ENCODE data around the gene SLC23A1. TPM values are rescaled to one million over a fixed set of nuclear protein-coding genes. Genes with fewer than 3 reads are reported as not detected.
A peak's percentile ranks its signal among the peaks of the same experiment; 100 is the strongest.

Gene SLC23A1
- total and polyA plus RNA-seq, 2 of the 13 experiments (the other 11 are each of a cell fraction or from before 2014, with no cell fraction given): 6.0 to 6.6 TPM

GRCh38 chr5:139403787-139404483 is 20.8 kb upstream of the SLC23A1 start, which contains the start of gene SPATA24 (continued):
- no peak for TF ChIP-seq NFIC (IDR thresholded peaks at IDR 0.05; ENCODE audit: low read length)
- 0 out of 2 replicates have a peak, but pooled peaks have one; percentile 35 for TF ChIP-seq JUND (CRISPR knock-in tag; IDR thresholded peaks at IDR 0.05)
- 0 out of 2 replicates have a peak, but pooled peaks have one; percentile 64 for TF ChIP-seq ARNT2 (CRISPR knock-in tag; IDR thresholded peaks at IDR 0.05; ENCODE audit: low read depth)
- TF ChIP-seq RXRB (CRISPR knock-in tag; IDR thresholded peaks at IDR 0.05; ENCODE audit: borderline replicate concordance): no peak
- 0 out of 2 replicates have a peak, but pooled peaks have one; percentile 40 for TF ChIP-seq SRF (IDR thresholded peaks at IDR 0.05; ENCODE audit: low read depth, low read length)
- TF ChIP-seq KDM5A (IDR thresholded peaks at IDR 0.05; ENCODE audit: borderline replicate concordance, low read length): peak; percentile 52; the same call in 1 of the 2 replicates
- peak; percentile 72; the same call in 1 of the 2 replicates for TF ChIP-seq HOXA5 (CRISPR knock-in tag; IDR thresholded peaks at IDR 0.05)
- TF ChIP-seq ZHX1 (CRISPR knock-in tag; IDR thresholded peaks at IDR 0.05; ENCODE audit: low read depth): peak; percentile 74; the same call in 1 of the 2 replicates
- TF ChIP-seq RFXAP (CRISPR knock-in tag; IDR thresholded peaks at IDR 0.05; ENCODE audit: borderline replicate concordance): peak; percentile 31; the same call in 1 of the 2 replicates
- TF ChIP-seq TAF15 (IDR thresholded peaks at IDR 0.05; ENCODE audit: low read depth, low read length, poor library complexity, severe bottlenecking): no peak
- 0 out of 2 replicates have a peak, but pooled peaks have one; percentile 32 for TF ChIP-seq ZNF275 (CRISPR knock-in tag; IDR thresholded peaks at IDR 0.05; ENCODE audit: borderline replicate concordance)
- TF ChIP-seq SKI (IDR thresholded peaks at IDR 0.05; ENCODE audit: partially characterized antibody): peak; percentile 10
- TF ChIP-seq ZNF619 (CRISPR knock-in tag; IDR thresholded peaks at IDR 0.05): 0 out of 2 replicates have a peak, but pooled peaks have one; percentile 69
- peak; percentile 82; the same call in 1 of the 2 replicates for TF ChIP-seq ZNF414 (CRISPR knock-in tag; IDR thresholded peaks at IDR 0.05)
- TF ChIP-seq SPEN (CRISPR knock-in tag; IDR thresholded peaks at IDR 0.05; ENCODE audit: low read depth): 0 out of 2 replicates have a peak, but pooled peaks have one; percentile 41
- TF ChIP-seq ZFY (CRISPR knock-in tag; IDR thresholded peaks at IDR 0.05): peak; percentile 43; the same call in 1 of the 2 replicates
- TF ChIP-seq RBM22 (optimal IDR thresholded peaks at IDR 0.05; ENCODE audit: low read length): peak; percentile 69
- peak in 1 of 2 experiments; percentile 30; a peak in 1 of 4 replicates for TF ChIP-seq EP300 (IDR thresholded peaks at IDR 0.05; ENCODE audit: low read depth in 2 of 2, low read length in 2 of 2)
- TF ChIP-seq EP300 (CRISPR knock-in tag; IDR thresholded peaks at IDR 0.05; ENCODE audit: borderline replicate concordance): no peak
- 0 out of 2 replicates have a peak, but pooled peaks have one; percentile 25 for TF ChIP-seq REPIN1 (CRISPR knock-in tag; IDR thresholded peaks at IDR 0.05; ENCODE audit: borderline replicate concordance, low read depth)
- TF ChIP-seq CREM (IDR thresholded peaks at IDR 0.05): peak; percentile 77
- TF ChIP-seq CREM (CRISPR knock-in tag; IDR thresholded peaks at IDR 0.05): no peak
- peak; percentile 83; the same call in 1 of the 2 replicates for TF ChIP-seq SIN3A (IDR thresholded peaks at IDR 0.05; ENCODE audit: borderline replicate concordance, low read depth, low read length)
- peak; percentile 36; the same call in 1 of the 2 replicates for TF ChIP-seq ELF3 (CRISPR knock-in tag; IDR thresholded peaks at IDR 0.05)
- TF ChIP-seq ZNF768 (CRISPR knock-in tag; IDR thresholded peaks at IDR 0.05): no peak
- 0 out of 2 replicates have a peak, but pooled peaks have one; percentile 42 for TF ChIP-seq RNF2 (conservative IDR thresholded peaks at IDR 0.05; ENCODE audit: low read depth)

All from HepG2 (cell line).